Liver (tissue), 9 donors: ENCODE data around the gene ZNF506. TPM values are rescaled to one million over a fixed set of nuclear protein-coding genes. Genes with fewer than 3 reads are reported as not detected.

ENCODE experiments used
- DNase-seq: peaks from one replicate; pipeline ENCODE4 v3.0.0-alpha.2; 2017; ENCODE audit warnings: low spot score
- H3K27ac ChIP-seq, 2 donors: one replicate each; pipeline ENCODE4 v1.7.0; 2013; ENCODE audit warnings: inconsistent platforms in 2 of 2, low read length in 2 of 2, control low read depth in 1 of 2, low read depth in 1 of 2, mild to moderate bottlenecking in 1 of 2
- H3K27me3 ChIP-seq, 4 donors: one replicate each; pipeline versions ENCODE4 v1.6.1 to v1.7.0; 2013; ENCODE audit warnings: low read length in 3 of 4, inconsistent platforms in 1 of 4, mild to moderate bottlenecking in 1 of 4, moderate library complexity in 1 of 4; ENCODE audit not compliant: control insufficient read depth in 4 of 4, insufficient read depth in 4 of 4
- H3K36me3 ChIP-seq, 4 donors: one replicate each; pipeline versions ENCODE4 v1.6.1 to v1.7.0; 2013; ENCODE audit warnings: low read length in 3 of 4, mild to moderate bottlenecking in 3 of 4, low read depth in 1 of 4, moderate library complexity in 1 of 4; ENCODE audit not compliant: control insufficient read depth in 4 of 4, insufficient read depth in 3 of 4
- H3K4me1 ChIP-seq, 4 donors: one replicate each; pipeline versions ENCODE4 v1.6.1 to v1.7.0; 2013; ENCODE audit warnings: low read length in 3 of 4, mild to moderate bottlenecking in 3 of 4, moderate library complexity in 1 of 4; ENCODE audit not compliant: control insufficient read depth in 4 of 4, insufficient read depth in 4 of 4
- H3K4me3 ChIP-seq, 3 donors: one replicate each; pipeline versions ENCODE4 v1.6.1 to v1.7.0; 2013; ENCODE audit warnings: low read length in 3 of 3, control low read depth in 1 of 3, low read depth in 1 of 3, mild to moderate bottlenecking in 1 of 3
- H3K9ac ChIP-seq, 2 donors: one replicate each; pipeline ENCODE4 v1.7.0; 2013; ENCODE audit warnings: low read length in 2 of 2, mild to moderate bottlenecking in 2 of 2, moderate library complexity in 2 of 2, control low read depth in 1 of 2, low read depth in 1 of 2
- H3K9me3 ChIP-seq, 4 donors: one replicate each; pipeline versions ENCODE4 v1.6.1 to v1.7.0; 2013; ENCODE audit warnings: low read length in 3 of 4; ENCODE audit not compliant: control insufficient read depth in 4 of 4
- ATF3 ChIP-seq: IDR thresholded peaks from 2 replicates; pipeline ENCODE4 v1.6.1; 2016; ENCODE audit warnings: antibody characterized with exemption
- FOXA1 ChIP-seq: IDR thresholded peaks from 2 replicates; pipeline ENCODE4 v1.6.1; 2016; ENCODE audit warnings: antibody characterized with exemption
- GABPA ChIP-seq, 2 donors: IDR thresholded peaks in 1 of 2; conservative IDR thresholded peaks in 1 of 2; 2 replicates each; pipeline ENCODE4 v1.6.1; 2016; ENCODE audit warnings: antibody characterized with exemption in 2 of 2, mild to moderate bottlenecking in 1 of 2, moderate library complexity in 1 of 2
- HNF4A ChIP-seq, 2 donors: conservative IDR thresholded peaks; 2 replicates each; pipeline ENCODE4 v1.6.1; 2016; ENCODE audit warnings: antibody characterized with exemption in 2 of 2, mild to moderate bottlenecking in 2 of 2
- HNF4G ChIP-seq: IDR thresholded peaks from 2 replicates; pipeline ENCODE4 v1.6.1; 2016; ENCODE audit warnings: antibody characterized with exemption
- JUND ChIP-seq, 2 donors: IDR thresholded peaks; 2 replicates each; pipeline ENCODE4 v1.6.1; 2016; ENCODE audit warnings: antibody characterized with exemption in 2 of 2
- MAX ChIP-seq: IDR thresholded peaks from 2 replicates; pipeline ENCODE4 v1.6.1; 2016; ENCODE audit warnings: antibody characterized with exemption
- NR2F2 ChIP-seq: IDR thresholded peaks from 2 replicates; pipeline ENCODE4 v1.6.1; 2016; ENCODE audit warnings: antibody characterized with exemption
- RAD21 ChIP-seq, 2 donors: IDR thresholded peaks; 2 replicates each; pipeline ENCODE4 v1.6.1; 2016; ENCODE audit warnings: antibody characterized with exemption in 2 of 2, mild to moderate bottlenecking in 2 of 2
- REST ChIP-seq: IDR thresholded peaks from 2 replicates; pipeline ENCODE4 v1.6.1; 2016; ENCODE audit warnings: antibody characterized with exemption, mild to moderate bottlenecking
- RXRA ChIP-seq, 2 donors: IDR thresholded peaks; 2 replicates each; pipeline ENCODE4 v1.6.1; 2017 to 2018; ENCODE audit warnings: antibody characterized with exemption in 2 of 2, mild to moderate bottlenecking in 1 of 2
- TAF1 ChIP-seq: conservative IDR thresholded peaks from 2 replicates; pipeline ENCODE4 v1.6.1; 2016; ENCODE audit warnings: antibody characterized with exemption, mild to moderate bottlenecking
- YY1 ChIP-seq: IDR thresholded peaks from 2 replicates; pipeline ENCODE4 v1.6.1; 2016; ENCODE audit warnings: antibody characterized with exemption, mild to moderate bottlenecking
- WGBS: extraction: QIAGEN DNeasy Blood & Tissue Kit; methylation state at CpG from one replicate; pipeline ENCODE4 v1.1.7; 2013; 5-methylcytosine and 5-hydroxymethylcytosine counted together
- polyA plus RNA-seq, 2 donors: library from polyadenylated mRNA; stranded (reverse) in 1 of 2; unstranded in 1 of 2; fragments of 200-250 nt in 1 of 2; fragments of >200 nt in 1 of 2; fragmentation: Nextera tagmentation in 1 of 2; extraction: Ambion mirVana in 1 of 2; gene quantifications; one replicate each; pipeline versions ENCODE4 v1.2.1 to v1.2.3, GENCODE V29; 2013 to 2015
- total RNA-seq, 2 donors: library from RNA; depleted of rRNA; stranded (reverse); fragments of >200 nt; gene quantifications; one replicate each; pipeline ENCODE4 v1.2.3, GENCODE V29; 2014
- TF ChIP-seq, protein P1 (sequence below): IDR thresholded peaks from 2 replicates; pipeline ENCODE4 v1.6.1; 2016; ENCODE audit warnings: antibody characterized with exemption
- donor health status: healthy.
- donor health status: healthy.
- donor health status: healthy.
- donor health status: healthy.
- donor health status: healthy.

Gene ZNF506
- total and polyA plus RNA-seq, 4 donors, result 1.3 to 8.5 (median 4.9) TPM

DNA sequence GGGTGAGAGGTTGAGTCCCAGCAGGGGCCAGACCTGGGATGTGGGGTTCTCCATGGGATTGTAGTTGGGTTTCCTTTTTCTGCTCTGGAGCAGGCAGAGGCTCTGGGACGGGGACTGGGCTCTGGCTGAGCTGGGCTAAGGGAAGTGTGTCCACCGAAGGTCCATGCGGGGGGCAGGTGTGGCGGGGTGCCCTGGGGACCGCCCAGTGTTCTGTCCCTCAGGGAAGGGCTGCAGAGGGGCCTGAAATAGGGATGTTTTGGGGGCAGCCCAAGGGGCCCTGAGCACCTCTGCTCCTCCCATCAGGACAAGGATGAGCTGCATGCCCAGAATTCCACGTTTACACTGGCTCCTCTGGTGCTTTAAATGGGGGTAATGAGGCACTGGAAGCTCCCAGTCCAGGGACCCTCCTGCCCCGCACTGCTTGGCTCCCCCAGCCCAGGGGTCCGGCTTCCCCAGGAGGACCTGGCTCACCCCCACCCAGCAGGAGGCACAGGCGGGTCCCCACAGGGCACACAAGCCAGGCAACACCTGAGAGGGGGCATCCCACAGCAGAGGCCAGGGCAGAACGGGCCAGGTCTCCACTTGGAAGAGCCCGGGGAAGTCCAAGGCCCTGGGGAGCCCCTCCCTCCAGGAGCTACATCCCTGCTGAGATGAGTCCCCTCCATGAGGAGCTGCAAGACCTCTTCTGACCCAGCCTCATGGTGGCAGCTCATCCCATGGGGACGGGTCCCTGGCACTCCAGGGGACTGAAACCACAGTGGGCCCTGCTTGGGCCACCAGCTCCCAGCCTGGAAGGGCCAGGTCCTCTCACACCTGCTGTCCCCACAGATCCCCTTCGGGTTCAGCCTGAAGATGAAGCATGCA lies 74.0 kb downstream of the ZNF506 start (continued):
- TF ChIP-seq, protein P1, sequence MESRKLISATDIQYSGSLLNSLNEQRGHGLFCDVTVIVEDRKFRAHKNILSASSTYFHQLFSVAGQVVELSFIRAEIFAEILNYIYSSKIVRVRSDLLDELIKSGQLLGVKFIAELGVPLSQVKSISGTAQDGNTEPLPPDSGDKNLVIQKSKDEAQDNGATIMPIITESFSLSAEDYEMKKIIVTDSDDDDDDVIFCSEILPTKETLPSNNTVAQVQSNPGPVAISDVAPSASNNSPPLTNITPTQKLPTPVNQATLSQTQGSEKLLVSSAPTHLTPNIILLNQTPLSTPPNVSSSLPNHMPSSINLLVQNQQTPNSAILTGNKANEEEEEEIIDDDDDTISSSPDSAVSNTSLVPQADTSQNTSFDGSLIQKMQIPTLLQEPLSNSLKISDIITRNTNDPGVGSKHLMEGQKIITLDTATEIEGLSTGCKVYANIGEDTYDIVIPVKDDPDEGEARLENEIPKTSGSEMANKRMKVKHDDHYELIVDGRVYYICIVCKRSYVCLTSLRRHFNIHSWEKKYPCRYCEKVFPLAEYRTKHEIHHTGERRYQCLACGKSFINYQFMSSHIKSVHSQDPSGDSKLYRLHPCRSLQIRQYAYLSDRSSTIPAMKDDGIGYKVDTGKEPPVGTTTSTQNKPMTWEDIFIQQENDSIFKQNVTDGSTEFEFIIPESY, result no peak
- TF ChIP-seq MAX (no peak), HNF4G (no peak), NR2F2 (no peak), YY1 (no peak), GABPA (IDR thresholded peaks at IDR 0.05 in 1 of 2, conservative IDR thresholded peaks at IDR 0.05 in 1 of 2) (no peak), RXRA (IDR thresholded peaks at IDR 0.05) (no peak)

- 62% methylated on average over 15 of the region's 15 CpGs for WGBS
- H3K4me1 ChIP-seq, result no peaks in the 10 kb centered on the region
- H3K4me3 ChIP-seq, result no peak overlapping the region
- TF ChIP-seq YY1, result no peak
- no peak for TF ChIP-seq HNF4A (conservative IDR thresholded peaks at IDR 0.05)
- no peak for TF ChIP-seq TAF1
- TF ChIP-seq, protein P1, result no peak
- TF ChIP-seq REST, result no peak
- TF ChIP-seq MAX, result no peak
- no peak for TF ChIP-seq FOXA1
- TF ChIP-seq JUND (IDR thresholded peaks at IDR 0.05), result no peak
- no peak for TF ChIP-seq RAD21 (IDR thresholded peaks at IDR 0.05)
- TF ChIP-seq GABPA (IDR thresholded peaks at IDR 0.05 in 1 of 2, conservative IDR thresholded peaks at IDR 0.05 in 1 of 2), result no peak
- no peak for TF ChIP-seq ATF3
- no peak overlapping the region for H3K9ac ChIP-seq
- H3K27ac ChIP-seq, result no peak overlapping the region
- no peaks in the 10 kb centered on the region for H3K27me3 ChIP-seq
- H3K9me3 ChIP-seq, result peaks cover 2 to 24% (median 7%) of the 10 kb centered on the region in 4 donors
- DNase-seq, result no peak
- no peaks in the 10 kb centered on the region for H3K36me3 ChIP-seq
Measured at GRCh38 chr19:19746286-19747213, 75.0 kb downstream of the ZNF506 start.
